ENCODE data around the gene DALRD3.

DNA sequence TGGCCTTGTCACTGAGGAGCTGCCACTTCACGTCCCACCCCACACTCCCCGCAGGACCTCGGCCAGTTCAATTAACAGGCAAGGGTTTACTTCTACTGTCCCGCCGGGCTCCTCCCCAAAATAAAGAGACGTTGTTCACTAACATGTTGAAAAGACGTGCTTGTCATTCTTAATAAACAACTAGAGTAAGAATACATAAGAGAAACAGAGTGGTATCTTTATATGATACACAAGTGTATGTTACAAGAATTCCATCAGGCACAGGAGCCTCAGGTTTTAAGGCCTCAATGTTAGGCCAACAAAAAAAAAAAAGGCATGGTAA is 11.1 kb upstream of the DALRD3 start:
- TF ChIP-seq, protein P1, sequence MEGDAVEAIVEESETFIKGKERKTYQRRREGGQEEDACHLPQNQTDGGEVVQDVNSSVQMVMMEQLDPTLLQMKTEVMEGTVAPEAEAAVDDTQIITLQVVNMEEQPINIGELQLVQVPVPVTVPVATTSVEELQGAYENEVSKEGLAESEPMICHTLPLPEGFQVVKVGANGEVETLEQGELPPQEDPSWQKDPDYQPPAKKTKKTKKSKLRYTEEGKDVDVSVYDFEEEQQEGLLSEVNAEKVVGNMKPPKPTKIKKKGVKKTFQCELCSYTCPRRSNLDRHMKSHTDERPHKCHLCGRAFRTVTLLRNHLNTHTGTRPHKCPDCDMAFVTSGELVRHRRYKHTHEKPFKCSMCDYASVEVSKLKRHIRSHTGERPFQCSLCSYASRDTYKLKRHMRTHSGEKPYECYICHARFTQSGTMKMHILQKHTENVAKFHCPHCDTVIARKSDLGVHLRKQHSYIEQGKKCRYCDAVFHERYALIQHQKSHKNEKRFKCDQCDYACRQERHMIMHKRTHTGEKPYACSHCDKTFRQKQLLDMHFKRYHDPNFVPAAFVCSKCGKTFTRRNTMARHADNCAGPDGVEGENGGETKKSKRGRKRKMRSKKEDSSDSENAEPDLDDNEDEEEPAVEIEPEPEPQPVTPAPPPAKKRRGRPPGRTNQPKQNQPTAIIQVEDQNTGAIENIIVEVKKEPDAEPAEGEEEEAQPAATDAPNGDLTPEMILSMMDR (IDR thresholded peaks at IDR 0.05; ENCODE audit: insufficient read depth, low read depth, low read length): no peak
- no peak for TF ChIP-seq EZH2 (IDR thresholded peaks at IDR 0.05; ENCODE audit: insufficient read depth, low read length)

Measured in astrocyte (in vitro differentiated cells and primary cell).